ENCODE results near the gene CCNYL1. TPM values are rescaled to one million over a fixed set of nuclear protein-coding genes. Genes with fewer than 3 reads are reported as not detected.
"Not testable (repeated sequence)": the region's sequence is repeated elsewhere in the genome, so short reads cannot be mapped to it uniquely, and the experiment has no call there.

Gene CCNYL1
- polyA plus RNA-seq, 1 donor = 19.6 TPM

DNA sequence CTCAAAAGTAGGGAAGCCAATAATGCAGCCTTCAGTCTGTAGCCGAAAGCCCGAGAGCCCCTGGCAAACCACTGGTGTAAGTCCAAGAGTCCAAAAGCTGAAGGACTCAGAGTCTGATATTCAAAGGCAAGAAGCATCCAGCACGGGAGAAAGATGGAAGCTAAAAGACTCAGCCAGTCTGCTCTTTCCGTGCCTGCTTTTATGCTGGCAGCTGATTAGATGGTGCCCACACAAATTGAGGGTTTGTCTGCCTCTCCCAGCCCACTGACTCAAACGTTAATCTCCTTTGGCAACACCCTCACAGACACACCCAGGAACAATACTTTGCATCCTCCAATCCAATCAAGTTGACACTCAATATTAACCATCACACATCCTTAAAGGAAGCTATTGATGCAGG, 14.5 kb upstream of the CCNYL1 start:
- H3K27ac ChIP-seq (ENCODE audit: low read length); DNase-seq; H3K27me3 ChIP-seq (ENCODE audit: control insufficient read depth, insufficient read depth, low read length); H3K9me3 ChIP-seq (ENCODE audit: control insufficient read depth, low read depth, low read length); H3K36me3 ChIP-seq (ENCODE audit: control insufficient read depth, insufficient read depth, low read length); H3K4me1 ChIP-seq (ENCODE audit: control insufficient read depth, insufficient read depth, low read length); H3K4me3 ChIP-seq (ENCODE audit: low read length): not testable (repeated sequence)
- WGBS (ENCODE audit: insufficient coverage, low lambda C conversion rate) = no CpG with 5 or more reads among the region's 5 CpGs

DNA sequence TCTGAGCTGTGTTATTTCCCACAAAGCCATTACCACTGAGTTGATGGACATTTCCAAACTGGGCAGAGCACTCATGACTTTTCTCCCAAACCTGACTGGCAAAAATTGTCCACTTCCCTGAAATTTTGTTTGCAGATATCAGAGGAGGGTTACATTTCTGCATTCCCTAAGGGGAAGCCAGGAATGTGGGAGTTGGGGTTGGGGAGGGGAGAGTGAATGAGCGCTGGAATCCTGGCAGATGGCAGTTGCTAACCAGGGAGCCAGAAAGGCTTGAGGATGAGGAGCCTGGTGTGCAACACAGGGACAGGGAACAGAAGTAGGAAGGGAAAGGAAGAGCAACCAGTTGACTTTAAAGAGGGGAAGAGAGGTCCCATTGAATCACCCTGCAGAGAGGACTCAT, 14.0 kb upstream of the CCNYL1 start:
- Histone ChIP-seq H3K4me1 (ENCODE audit: control insufficient read depth, insufficient read depth, low read length) (no peaks in the 10 kb centered on the region), H3K4me3 (ENCODE audit: low read length) (no peak overlapping the region), H3K27ac (ENCODE audit: low read length) (no peak overlapping the region), H3K27me3 (ENCODE audit: control insufficient read depth, insufficient read depth, low read length) (no peaks in the 10 kb centered on the region), H3K36me3 (ENCODE audit: control insufficient read depth, insufficient read depth, low read length) (no peaks in the 10 kb centered on the region), H3K9me3 (ENCODE audit: control insufficient read depth, low read depth, low read length) (no peaks in the 10 kb centered on the region)
- no CpG with 5 or more reads among the region's 1 CpG for WGBS (ENCODE audit: insufficient coverage, low lambda C conversion rate)
- DNase-seq = no peak

DNA sequence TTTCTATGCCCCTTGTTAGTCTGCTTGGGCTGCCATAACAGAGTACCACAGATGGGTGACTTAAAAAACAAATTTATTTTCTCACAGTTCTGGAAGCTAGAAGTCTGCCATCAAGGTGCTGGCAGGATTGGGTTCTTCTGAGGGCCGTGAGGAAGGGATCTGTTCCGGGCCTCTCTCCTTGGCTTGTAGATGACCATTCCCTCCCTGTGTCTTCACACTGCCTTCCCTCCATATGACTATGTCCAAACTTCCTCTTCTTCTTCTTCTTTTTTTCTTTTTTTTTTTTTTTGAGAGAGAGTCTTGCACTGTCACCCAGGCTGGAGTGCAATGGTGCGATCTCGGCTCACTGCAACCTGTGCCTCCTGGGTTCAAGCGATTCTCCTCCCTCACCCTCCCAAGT, 13.1 kb upstream of the CCNYL1 start:
- H3K4me3 ChIP-seq (ENCODE audit: low read length) = no peak overlapping the region
- H3K36me3 ChIP-seq (ENCODE audit: control insufficient read depth, insufficient read depth, low read length) = no peaks in the 10 kb centered on the region
- H3K9me3 ChIP-seq (ENCODE audit: control insufficient read depth, low read depth, low read length) = no peaks in the 10 kb centered on the region
- no peaks in the 10 kb centered on the region for H3K4me1 ChIP-seq (ENCODE audit: control insufficient read depth, insufficient read depth, low read length)
- no peak for DNase-seq
- no peak overlapping the region for H3K27ac ChIP-seq (ENCODE audit: low read length)
- WGBS (ENCODE audit: insufficient coverage, low lambda C conversion rate) = no CpG with 5 or more reads among the region's 5 CpGs
- H3K27me3 ChIP-seq (ENCODE audit: control insufficient read depth, insufficient read depth, low read length) = no peaks in the 10 kb centered on the region

DNA sequence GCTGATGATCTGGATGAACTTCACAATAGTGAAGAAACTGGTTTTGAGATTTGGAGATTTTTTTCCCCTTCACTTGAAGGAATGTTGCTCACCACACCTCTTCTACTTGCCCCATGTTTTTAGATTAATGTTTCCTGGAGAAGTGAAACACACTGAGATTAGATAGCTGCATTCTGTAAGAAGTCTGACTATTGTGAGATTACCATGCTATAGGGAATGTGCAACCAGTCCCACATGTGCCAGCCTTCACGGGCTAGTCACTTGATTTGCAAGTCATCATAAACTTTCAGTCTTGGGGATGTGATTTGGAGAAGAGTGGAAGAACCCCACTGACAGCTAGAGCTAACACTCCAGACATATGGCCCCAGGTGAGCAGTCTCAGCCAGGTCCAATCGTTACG, 7.4 kb upstream of the CCNYL1 start:
- no peak overlapping the region for H3K4me3 ChIP-seq (ENCODE audit: low read length)
- no CpG with 5 or more reads among the region's 3 CpGs for WGBS (ENCODE audit: insufficient coverage, low lambda C conversion rate)
- H3K4me1 ChIP-seq (ENCODE audit: control insufficient read depth, insufficient read depth, low read length) = no peaks in the 10 kb centered on the region
- H3K27ac ChIP-seq (ENCODE audit: low read length) = no peak overlapping the region
- H3K36me3 ChIP-seq (ENCODE audit: control insufficient read depth, insufficient read depth, low read length) = no peaks in the 10 kb centered on the region
- no peaks in the 10 kb centered on the region for H3K27me3 ChIP-seq (ENCODE audit: control insufficient read depth, insufficient read depth, low read length)
- no peaks in the 10 kb centered on the region for H3K9me3 ChIP-seq (ENCODE audit: control insufficient read depth, low read depth, low read length)
- peak in 1 of 2 donors; percentile 45 for DNase-seq

DNA sequence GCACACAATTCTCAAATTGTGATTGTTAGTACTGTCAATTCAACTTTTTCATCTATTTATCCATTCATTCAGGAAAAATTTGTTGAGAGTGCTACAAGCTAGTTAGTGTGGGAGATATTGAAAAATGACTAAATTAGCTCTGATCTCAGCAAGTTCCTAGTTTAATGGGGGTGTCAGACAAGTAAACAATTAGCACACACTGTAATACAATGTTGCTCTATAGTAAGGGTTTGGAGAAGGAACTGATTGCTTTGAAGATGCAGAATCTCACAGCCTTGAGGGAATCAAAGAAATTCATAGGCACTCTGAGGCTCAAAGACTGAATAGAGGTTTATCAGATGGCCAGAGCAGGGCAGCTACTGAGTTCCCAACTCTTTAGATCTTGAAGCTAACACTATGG, 6.8 kb upstream of the CCNYL1 start:
- no peak overlapping the region for H3K27ac ChIP-seq (ENCODE audit: low read length)
- no peaks in the 10 kb centered on the region for H3K9me3 ChIP-seq (ENCODE audit: control insufficient read depth, low read depth, low read length)
- H3K27me3 ChIP-seq (ENCODE audit: control insufficient read depth, insufficient read depth, low read length) = no peaks in the 10 kb centered on the region
- no peaks in the 10 kb centered on the region for H3K36me3 ChIP-seq (ENCODE audit: control insufficient read depth, insufficient read depth, low read length)
- H3K4me3 ChIP-seq (ENCODE audit: low read length) = no peak overlapping the region
- H3K4me1 ChIP-seq (ENCODE audit: control insufficient read depth, insufficient read depth, low read length) = no peaks in the 10 kb centered on the region
- no peak for DNase-seq

DNA sequence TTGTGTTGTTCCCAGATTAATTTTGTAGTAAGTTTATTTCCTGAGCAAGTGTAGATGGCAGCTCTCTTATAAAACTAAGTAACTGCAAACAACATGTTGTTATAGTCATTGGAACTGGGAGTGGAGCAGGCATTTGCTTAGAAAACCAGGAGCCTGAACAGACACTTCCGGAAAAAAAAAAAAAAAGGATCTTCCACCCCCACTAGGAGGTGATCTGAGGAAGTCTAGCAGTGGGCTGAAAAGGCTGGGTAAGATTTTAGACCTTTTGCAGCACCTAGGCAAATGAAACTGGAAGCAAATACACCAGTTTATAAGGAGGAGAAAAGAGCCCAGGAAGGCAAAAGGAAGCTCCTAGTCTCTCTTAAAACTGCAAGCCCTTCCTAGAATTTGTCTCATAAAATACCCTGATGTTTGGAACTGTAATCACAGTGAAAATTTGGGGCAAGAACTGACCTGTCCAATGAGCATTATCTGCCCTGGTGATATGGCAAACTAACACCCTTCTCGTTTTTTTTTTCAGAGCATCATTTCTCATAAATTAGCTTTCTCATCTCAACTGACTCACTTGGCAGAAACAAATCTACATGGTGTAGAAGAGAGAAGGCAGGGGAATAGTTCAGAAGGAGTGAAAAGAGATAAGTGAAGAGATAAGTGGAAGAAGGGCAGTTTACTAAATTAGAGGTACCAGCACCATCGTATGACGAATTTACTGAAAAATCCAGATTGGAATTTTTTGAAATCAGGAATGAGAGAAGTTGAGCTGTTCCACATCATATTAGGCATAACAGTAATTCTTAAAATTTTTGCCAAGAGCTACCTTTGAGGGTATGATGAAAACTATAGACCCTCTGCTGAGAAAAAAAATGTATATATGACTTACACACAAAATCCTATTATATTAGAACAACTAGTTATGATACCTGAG, 4.2 kb upstream of the CCNYL1 start:
- no peak overlapping the region for H3K27ac ChIP-seq (ENCODE audit: low read length)
- peaks cover 5% of the 10 kb centered on the region for H3K4me1 ChIP-seq (ENCODE audit: control insufficient read depth, insufficient read depth, low read length)
- H3K9me3 ChIP-seq (ENCODE audit: control insufficient read depth, low read depth, low read length) = no peaks in the 10 kb centered on the region
- H3K4me3 ChIP-seq (ENCODE audit: low read length) = no peak overlapping the region
- no peaks in the 10 kb centered on the region for H3K27me3 ChIP-seq (ENCODE audit: control insufficient read depth, insufficient read depth, low read length)
- DNase-seq = no peak
- no peaks in the 10 kb centered on the region for H3K36me3 ChIP-seq (ENCODE audit: control insufficient read depth, insufficient read depth, low read length)
- WGBS (ENCODE audit: insufficient coverage, low lambda C conversion rate) = 60% methylated on average over 2 of the region's 4 CpGs

DNA sequence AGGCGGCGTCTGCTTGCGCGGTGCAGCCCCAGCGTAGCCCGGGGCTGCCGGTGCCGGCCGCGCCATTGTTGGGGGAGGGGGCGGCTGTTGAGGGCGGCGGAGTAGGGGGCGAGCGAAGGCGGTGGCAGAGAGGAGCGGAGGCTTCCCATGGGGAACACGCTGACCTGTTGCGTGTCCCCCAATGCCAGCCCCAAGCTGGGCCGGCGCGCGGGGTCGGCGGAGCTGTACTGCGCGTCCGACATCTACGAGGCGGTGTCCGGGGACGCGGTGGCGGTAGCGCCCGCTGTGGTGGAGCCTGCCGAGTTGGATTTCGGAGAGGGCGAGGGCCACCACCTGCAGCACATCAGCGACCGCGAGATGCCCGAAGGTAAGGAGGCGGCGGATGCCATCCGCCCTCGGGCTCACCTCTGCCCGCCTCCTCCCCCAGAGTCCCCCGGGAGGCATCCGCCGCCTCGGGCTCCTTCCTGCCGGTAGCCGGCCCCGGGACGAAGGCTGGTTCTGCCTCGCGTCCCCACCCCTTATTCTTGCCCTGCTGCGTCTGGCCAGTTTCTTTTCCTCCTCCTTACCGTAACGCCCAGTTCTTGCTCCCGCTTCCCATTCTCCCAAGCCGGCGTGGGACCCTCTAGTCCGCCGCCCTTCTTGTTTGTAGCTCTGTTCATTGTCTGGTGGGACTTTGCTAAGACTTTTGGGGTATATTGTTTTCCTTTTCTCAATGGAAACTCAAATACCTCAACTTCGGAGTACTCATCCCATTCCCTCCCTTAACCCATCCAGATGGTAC, 500 bp downstream of the CCNYL1 start:
- Histone ChIP-seq H3K27ac (ENCODE audit: low read length) (peak overlapping the region; percentile 95), H3K4me3 (ENCODE audit: low read length) (peak overlapping the region; percentile 96), H3K36me3 (ENCODE audit: control insufficient read depth, insufficient read depth, low read length) (no peaks in the 10 kb centered on the region), H3K27me3 (ENCODE audit: control insufficient read depth, insufficient read depth, low read length) (no peaks in the 10 kb centered on the region), H3K4me1 (ENCODE audit: control insufficient read depth, insufficient read depth, low read length) (peaks cover 5% of the 10 kb centered on the region), H3K9me3 (ENCODE audit: control insufficient read depth, low read depth, low read length) (no peaks in the 10 kb centered on the region)
- peak; percentile 23 to 63 for DNase-seq
- no CpG with 5 or more reads among the region's 67 CpGs for WGBS (ENCODE audit: insufficient coverage, low lambda C conversion rate)

DNA sequence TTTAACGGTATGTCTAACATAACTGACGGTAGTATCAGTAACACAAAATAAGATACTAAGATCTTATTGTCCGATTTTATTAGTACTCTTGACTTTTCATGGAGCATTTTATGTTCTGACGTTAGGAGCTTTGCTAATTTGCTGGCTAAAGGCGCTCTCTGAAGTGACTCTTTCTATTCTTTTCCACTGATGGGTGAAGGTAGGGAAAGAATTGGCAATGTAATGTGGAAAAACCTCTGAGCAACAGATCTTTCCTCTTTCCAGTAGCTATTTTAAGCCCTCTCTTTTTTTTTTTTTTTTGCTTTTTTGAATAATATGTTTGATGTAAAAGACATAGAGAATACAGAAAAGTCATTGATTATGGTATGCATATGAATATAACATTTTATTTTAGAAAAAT, 4.6 kb downstream of the CCNYL1 start:
- Histone ChIP-seq H3K27me3 (ENCODE audit: control insufficient read depth, insufficient read depth, low read length) (no peaks in the 10 kb centered on the region), H3K27ac (ENCODE audit: low read length) (no peak overlapping the region), H3K36me3 (ENCODE audit: control insufficient read depth, insufficient read depth, low read length) (peaks cover 2% of the 10 kb centered on the region), H3K9me3 (ENCODE audit: control insufficient read depth, low read depth, low read length) (no peaks in the 10 kb centered on the region), H3K4me1 (ENCODE audit: control insufficient read depth, insufficient read depth, low read length) (no peaks in the 10 kb centered on the region), H3K4me3 (ENCODE audit: low read length) (no peak overlapping the region)
- 100% methylated on average over 1 of the region's 5 CpGs for WGBS (ENCODE audit: insufficient coverage, low lambda C conversion rate)
- DNase-seq = no peak

DNA sequence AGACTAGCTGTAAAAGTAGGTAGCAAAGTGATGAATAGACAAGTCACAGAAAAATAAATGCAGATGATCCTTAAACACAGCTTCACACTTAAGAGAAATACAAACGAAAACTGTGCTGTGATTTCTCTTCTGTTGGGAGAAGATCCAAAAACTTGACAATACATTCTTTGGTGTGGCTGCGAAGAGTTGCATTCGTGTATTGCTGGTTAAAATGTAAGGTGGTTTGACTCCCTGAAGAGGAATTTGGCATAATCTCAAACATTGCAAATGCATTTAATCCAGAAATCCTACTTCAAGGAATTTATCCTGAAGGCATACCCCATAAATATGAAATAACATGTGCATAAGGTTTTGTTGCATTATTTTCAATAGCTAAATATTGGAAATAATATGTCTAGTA, 7.1 kb downstream of the CCNYL1 start:
- Histone ChIP-seq H3K27me3 (ENCODE audit: control insufficient read depth, insufficient read depth, low read length) (no peaks in the 10 kb centered on the region), H3K27ac (ENCODE audit: low read length) (no peak overlapping the region), H3K36me3 (ENCODE audit: control insufficient read depth, insufficient read depth, low read length) (peaks cover 2% of the 10 kb centered on the region), H3K4me3 (ENCODE audit: low read length) (no peak overlapping the region), H3K9me3 (ENCODE audit: control insufficient read depth, low read depth, low read length) (no peaks in the 10 kb centered on the region), H3K4me1 (ENCODE audit: control insufficient read depth, insufficient read depth, low read length) (no peaks in the 10 kb centered on the region)
- no peak for DNase-seq
- WGBS (ENCODE audit: insufficient coverage, low lambda C conversion rate) = 80% methylated on average over 1 of the region's 3 CpGs

DNA sequence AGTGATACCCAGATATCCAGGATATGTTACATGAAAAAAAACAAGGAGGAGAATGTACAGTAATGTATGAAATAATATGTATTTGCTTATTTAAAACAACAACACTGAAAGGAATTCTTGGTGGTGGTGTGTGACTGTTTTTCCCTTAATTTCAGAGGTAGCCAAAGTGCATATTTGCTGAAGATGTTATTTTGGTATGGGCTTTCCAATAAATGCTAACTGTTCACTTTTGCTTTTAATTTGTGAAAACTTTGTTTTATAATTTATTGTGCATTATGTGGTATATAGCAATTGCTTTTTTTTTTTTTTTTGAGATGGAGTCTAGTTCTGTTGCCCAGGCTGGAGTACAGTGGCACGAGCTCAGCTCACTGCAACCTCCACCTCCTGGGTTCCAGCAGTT, 7.6 kb downstream of the CCNYL1 start:
- H3K4me3 ChIP-seq (ENCODE audit: low read length) = no peak overlapping the region
- no peaks in the 10 kb centered on the region for H3K9me3 ChIP-seq (ENCODE audit: control insufficient read depth, low read depth, low read length)
- H3K36me3 ChIP-seq (ENCODE audit: control insufficient read depth, insufficient read depth, low read length) = peaks cover 2% of the 10 kb centered on the region
- no peak overlapping the region for H3K27ac ChIP-seq (ENCODE audit: low read length)
- no peaks in the 10 kb centered on the region for H3K27me3 ChIP-seq (ENCODE audit: control insufficient read depth, insufficient read depth, low read length)
- no CpG with 5 or more reads among the region's 1 CpG for WGBS (ENCODE audit: insufficient coverage, low lambda C conversion rate)
- no peaks in the 10 kb centered on the region for H3K4me1 ChIP-seq (ENCODE audit: control insufficient read depth, insufficient read depth, low read length)
- no peak for DNase-seq
